Endothelial cell of umbilical vein (primary cell): ENCODE data around the gene C7orf33. TPM values are rescaled to one million over a fixed set of nuclear protein-coding genes. Genes with fewer than 3 reads are reported as not detected.

Source experiments
- BruUV-seq: library from RNA; stranded (reverse); fragments of 400-500 nt; replicated peaks from 2 replicates; lab custom pipeline; 2021; lab: Mats Ljungman, UMichigan
- CTCF ChIA-PET: fragments of 300-600, 350-600 bp; sonication (Branson Sonifier 250); formaldehyde crosslinking; loops from one replicate; lab custom pipeline; 2021; ENCODE audit warnings: antibody characterized with exemption, inconsistent platforms; lab: Charles Lee
- POLR2A ChIA-PET: fragments of 300-600, 350-600 bp; sonication (Branson Sonifier 250); formaldehyde crosslinking; loops from one replicate; lab custom pipeline; 2021; ENCODE audit warnings: antibody characterized with exemption, inconsistent platforms; lab: Charles Lee
- DNase-seq: peaks from one replicate; pipeline ENCODE4 v3.0.0-alpha.2; 2011; ENCODE audit warnings: low read depth, low spot score
- FAIRE-seq: peaks from 2 replicates; lab custom pipeline; 2011; peaks lifted over from hg19 to GRCh38; lab: Jason Lieb, UNC
- H2AFZ ChIP-seq: 2 replicates; pipeline ENCODE4 v1.6.0; 2012; ENCODE audit warnings: low read depth, low read length, control low read depth, inconsistent platforms
- H3K27ac ChIP-seq: 2 replicates; pipeline ENCODE4 v1.5.1; 2011; ENCODE audit warnings: low read depth, mild to moderate bottlenecking, control low read depth, low read length, moderate library complexity; ENCODE audit not compliant: insufficient read depth
- H3K27me3 ChIP-seq, 2 experiments: 2 replicates each; pipeline versions ENCODE4 v1.6.0 to v1.6.1; 2011; ENCODE audit warnings: low read length in 2 of 2, mixed read lengths in 1 of 2; ENCODE audit not compliant: control insufficient read depth in 2 of 2, insufficient read depth in 2 of 2
- H3K36me3 ChIP-seq, 2 experiments: 2 replicates in 1 of 2; 3 replicates in 1 of 2; pipeline ENCODE4 v1.5.1; 2011; ENCODE audit warnings: low read length in 2 of 2, mild to moderate bottlenecking in 1 of 2, moderate library complexity in 1 of 2; ENCODE audit not compliant: control insufficient read depth in 2 of 2, insufficient read depth in 2 of 2; ENCODE audit errors: extremely low read depth in 1 of 2
- H3K4me1 ChIP-seq: 3 replicates; pipeline ENCODE4 v1.5.1; 2011; ENCODE audit warnings: mild to moderate bottlenecking, low read length; ENCODE audit not compliant: control insufficient read depth, insufficient read depth; ENCODE audit errors: extremely low read depth
- H3K4me2 ChIP-seq: 2 replicates; pipeline ENCODE4 v1.6.1; 2011; ENCODE audit warnings: low read length, control low read depth, mixed read lengths; ENCODE audit not compliant: insufficient read depth
- H3K4me3 ChIP-seq, 3 experiments: fragments of 200-600 bp in 1 of 3; sonication (generic), shearing (Covaris generic) in 1 of 3; replicated peaks in 1 of 3; 2 replicates each; pipeline ENCODE4 v1.5.1; 2011 to 2016; ENCODE audit warnings: control low read depth in 3 of 3, low read length in 3 of 3, mild to moderate bottlenecking in 2 of 3, inconsistent platforms in 1 of 3, low read depth in 1 of 3, moderate library complexity in 1 of 3; ENCODE audit not compliant: insufficient read depth in 1 of 3
- H3K79me2 ChIP-seq: 2 replicates; pipeline ENCODE4 v1.6.0; 2012; ENCODE audit warnings: low read length, inconsistent platforms; ENCODE audit not compliant: control insufficient read depth, insufficient read depth
- H3K9ac ChIP-seq: replicated peaks from 2 replicates; pipeline ENCODE3; 2011; ENCODE audit warnings: low read length, control low read depth; ENCODE audit not compliant: insufficient read depth; ENCODE audit errors: extremely low read depth
- H3K9me1 ChIP-seq: replicated peaks from 3 replicates; pipeline ENCODE4 v1.6.0; 2011; ENCODE audit warnings: mild to moderate bottlenecking, low read length; ENCODE audit not compliant: control insufficient read depth, insufficient read depth; ENCODE audit errors: extremely low read depth
- H3K9me3 ChIP-seq: replicated peaks from 2 replicates; pipeline ENCODE4 v1.5.1; 2012; ENCODE audit warnings: low read length, inconsistent platforms; ENCODE audit not compliant: control insufficient read depth, insufficient read depth
- H4K20me1 ChIP-seq: replicated peaks from 2 replicates; pipeline ENCODE3; 2011; ENCODE audit warnings: mild to moderate bottlenecking, low read length; ENCODE audit not compliant: control insufficient read depth, insufficient read depth; ENCODE audit errors: extremely low read depth
- EZH2 ChIP-seq: IDR thresholded peaks from 2 replicates; pipeline ENCODE4 v1.6.1; 2012; ENCODE audit warnings: borderline replicate concordance, low read depth, mild to moderate bottlenecking, moderate library complexity, low read length, inconsistent platforms; ENCODE audit not compliant: severe bottlenecking
- FOS ChIP-seq: IDR thresholded peaks from 2 replicates; pipeline ENCODE4 v1.6.1; 2011; ENCODE audit warnings: mild to moderate bottlenecking, low read length, moderate library complexity, borderline replicate concordance; ENCODE audit not compliant: insufficient read depth
- GATA2 ChIP-seq: IDR thresholded peaks from 2 replicates; pipeline ENCODE4 v1.7.0; 2011; ENCODE audit warnings: low read depth, mild to moderate bottlenecking, moderate library complexity, mixed read lengths, low read length; ENCODE audit not compliant: insufficient read length, insufficient read depth
- JUN ChIP-seq: IDR thresholded peaks from 2 replicates; pipeline ENCODE4 v1.6.1; 2011; ENCODE audit warnings: borderline replicate concordance, low read depth; ENCODE audit not compliant: insufficient read length, insufficient read depth
- MAX ChIP-seq: IDR thresholded peaks from 2 replicates; pipeline ENCODE4 v1.6.1; 2011; ENCODE audit not compliant: insufficient read depth, insufficient read length
- MYC ChIP-seq: IDR thresholded peaks from one replicate; pipeline ENCODE4 v1.6.1; 2011; ENCODE audit warnings: mild to moderate bottlenecking, low read depth, low read length
- POLR2A ChIP-seq: IDR thresholded peaks from 2 replicates; pipeline ENCODE4 v1.6.1; 2012; ENCODE audit warnings: low read depth, mild to moderate bottlenecking, control low read depth, low read length
- POLR2AphosphoS5 ChIP-seq: IDR thresholded peaks from 2 replicates; pipeline ENCODE4 v1.6.1; 2012; ENCODE audit warnings: low read depth, mild to moderate bottlenecking, control low read depth, low read length, moderate library complexity; ENCODE audit not compliant: insufficient read depth
- dilution Hi-C: fragments of 300-500 bp; cut with MboI; formaldehyde crosslinking; loops from one replicate; pipeline ENCODE4 v1.15.0; 2019; ENCODE audit warnings: low sequenced_read_pairs; ENCODE audit not compliant: extremely low pct_ligation_motif_present
- intact Hi-C: fragments of 100-400 bp; cut with micrococcal nuclease; formaldehyde crosslinking; loops from one replicate; pipeline ENCODE4 v1.10.0; 2022
- polyA plus RNA-seq, 4 experiments: library from polyadenylated mRNA; depleted of rRNA in 3 of 4; stranded (reverse) in 3 of 4; unstranded in 1 of 4; fragments of >200 nt; gene quantifications; 2 replicates each; pipeline versions ENCODE4 v1.2.1 to v1.2.3, GENCODE V29; 2011 to 2012; ENCODE audit warnings: missing spikeins in 1 of 4
- total RNA-seq: library from RNA; stranded (reverse); gene quantifications from 2 replicates; pipeline ENCODE4 v1.2.3, GENCODE V29; 2021
- TF ChIP-seq, protein P1 (sequence below), 2 donors: IDR thresholded peaks; 1 replicate in 1 of 2; 2 replicates in 1 of 2; pipeline ENCODE4 v1.5.1; 2011; ENCODE audit warnings: low read length in 2 of 2, mild to moderate bottlenecking in 2 of 2, moderate library complexity in 2 of 2, control low read depth in 1 of 2, inconsistent platforms in 1 of 2, low read depth in 1 of 2; ENCODE audit not compliant: insufficient read depth in 1 of 2; ENCODE audit errors: extremely low read depth in 1 of 2

C7orf33 gene
- total and polyA plus RNA-seq, 2 donors (not counting 3 experiments of a cell fraction or from before 2014, with no cell fraction given), result not detected

DNA sequence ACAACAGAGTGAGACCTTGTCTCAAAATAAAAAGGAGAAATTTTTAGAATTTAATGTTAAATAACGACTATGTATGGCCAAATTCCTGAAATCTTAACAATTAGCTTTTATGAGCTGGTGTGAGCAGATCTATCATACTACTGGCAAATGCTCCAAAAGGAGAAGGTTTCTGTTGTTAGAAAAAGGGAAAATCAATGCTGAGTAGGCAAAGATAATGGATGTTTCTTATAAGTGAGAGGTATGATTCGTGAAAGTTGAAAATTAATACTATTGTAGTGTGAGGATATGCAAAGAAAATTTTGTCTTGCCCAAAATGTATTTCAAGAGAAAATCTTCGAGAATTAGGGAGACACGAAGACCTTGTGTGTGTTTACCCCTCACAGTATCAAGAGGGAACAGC, 67.4 kb downstream of the C7orf33 start:
- Histone ChIP-seq H3K4me1 (no peaks in the 10 kb centered on the region), H3K79me2 (no peaks in the 10 kb centered on the region), H3K9ac (no peak overlapping the region), H3K4me3 (no peak overlapping the region), H2AFZ (no peak overlapping the region), H3K27ac (no peak overlapping the region), H3K27me3 (no peaks in the 10 kb centered on the region), H3K36me3 (no peaks in the 10 kb centered on the region), H3K4me2 (no peak overlapping the region), H3K9me1 (no peaks in the 10 kb centered on the region), H3K9me3 (no peaks in the 10 kb centered on the region), H4K20me1 (no peaks in the 10 kb centered on the region)
- no TSS peak for BruUV-seq
- FAIRE-seq, result no peak
- POLR2A ChIA-PET, result no interaction called here
- DNase-seq, result no peak
- no peak for TF ChIP-seq MAX
- TF ChIP-seq POLR2AphosphoS5, result no peak
- no peak for TF ChIP-seq GATA2
- no peak for TF ChIP-seq MYC
- TF ChIP-seq JUN, result no peak
- intact Hi-C loops (no loop called here), dilution Hi-C loops (no loop called here)
- CTCF ChIA-PET, result no interaction called here

DNA sequence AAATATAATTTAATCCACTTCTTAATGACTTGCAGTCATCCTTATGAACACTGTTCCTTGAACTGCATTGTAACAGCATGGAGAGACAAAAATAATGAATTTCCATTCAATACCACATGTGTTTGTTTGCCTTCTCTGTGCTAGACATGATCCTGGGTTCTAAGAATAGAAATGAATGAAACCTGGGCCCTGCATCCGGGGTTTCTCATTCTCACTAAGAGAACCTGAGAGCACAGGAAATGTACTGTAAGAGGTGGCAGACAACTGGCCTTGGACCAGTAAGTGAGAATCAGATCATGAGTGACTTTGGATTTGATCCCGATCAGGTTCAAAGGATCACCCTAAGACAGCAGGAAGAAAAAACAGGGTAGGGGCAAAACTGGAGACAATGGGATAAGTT, 70.9 kb downstream of the C7orf33 start:
- TF ChIP-seq MAX (no peak), MYC (no peak), JUN (no peak), POLR2AphosphoS5 (no peak), FOS (no peak), GATA2 (no peak), EZH2 (no peak), POLR2A (no peak)
- TF ChIP-seq, protein P1, sequence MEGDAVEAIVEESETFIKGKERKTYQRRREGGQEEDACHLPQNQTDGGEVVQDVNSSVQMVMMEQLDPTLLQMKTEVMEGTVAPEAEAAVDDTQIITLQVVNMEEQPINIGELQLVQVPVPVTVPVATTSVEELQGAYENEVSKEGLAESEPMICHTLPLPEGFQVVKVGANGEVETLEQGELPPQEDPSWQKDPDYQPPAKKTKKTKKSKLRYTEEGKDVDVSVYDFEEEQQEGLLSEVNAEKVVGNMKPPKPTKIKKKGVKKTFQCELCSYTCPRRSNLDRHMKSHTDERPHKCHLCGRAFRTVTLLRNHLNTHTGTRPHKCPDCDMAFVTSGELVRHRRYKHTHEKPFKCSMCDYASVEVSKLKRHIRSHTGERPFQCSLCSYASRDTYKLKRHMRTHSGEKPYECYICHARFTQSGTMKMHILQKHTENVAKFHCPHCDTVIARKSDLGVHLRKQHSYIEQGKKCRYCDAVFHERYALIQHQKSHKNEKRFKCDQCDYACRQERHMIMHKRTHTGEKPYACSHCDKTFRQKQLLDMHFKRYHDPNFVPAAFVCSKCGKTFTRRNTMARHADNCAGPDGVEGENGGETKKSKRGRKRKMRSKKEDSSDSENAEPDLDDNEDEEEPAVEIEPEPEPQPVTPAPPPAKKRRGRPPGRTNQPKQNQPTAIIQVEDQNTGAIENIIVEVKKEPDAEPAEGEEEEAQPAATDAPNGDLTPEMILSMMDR (IDR thresholded peaks at IDR 0.05; ENCODE audit: extremely low read depth in 1 of 2, insufficient read depth in 1 of 2, low read depth in 1 of 2, low read length in 2 of 2), result no peak
- H3K4me2 ChIP-seq, result no peak overlapping the region
- FAIRE-seq, result no peak
- no peaks in the 10 kb centered on the region for H3K9me3 ChIP-seq
- CTCF ChIA-PET, result no interaction called here
- no peak for DNase-seq
- H4K20me1 ChIP-seq, result no peaks in the 10 kb centered on the region
- intact Hi-C loops, result no loop called here
- no peak overlapping the region for H3K27ac ChIP-seq
- no peak overlapping the region for H3K9ac ChIP-seq
- POLR2A ChIA-PET, result no interaction called here
- no peaks in the 10 kb centered on the region for H3K79me2 ChIP-seq
- H3K4me1 ChIP-seq, result no peaks in the 10 kb centered on the region
- no peaks in the 10 kb centered on the region for H3K9me1 ChIP-seq
- H3K4me3 ChIP-seq, result no peak overlapping the region
- BruUV-seq, result no TSS peak
- no peak overlapping the region for H2AFZ ChIP-seq
- H3K36me3 ChIP-seq, result no peaks in the 10 kb centered on the region
- dilution Hi-C loops, result no loop called here
- no peaks in the 10 kb centered on the region for H3K27me3 ChIP-seq
